VCaP (cell line): Measurements from ENCODE around the gene UBE2M.

ENCODE experiments used
- H3K27ac ChIP-seq: fragments of 450-650 bp; 2 replicates; pipeline ENCODE4 v1.5.1; 2017
- CTCF ChIP-seq: fragments of 450-650 bp; conservative IDR thresholded peaks from 2 replicates; pipeline ENCODE4 v1.5.1; 2017; ENCODE audit warnings: mild to moderate bottlenecking, moderate library complexity

The UBE2M gene

GRCh38 chr19:58555920-58556621 lies 2.3 kb downstream of the UBE2M start:
- no peak for TF ChIP-seq CTCF

GRCh38 chr19:58555369-58555885 lies 3.0 kb downstream of the UBE2M start:
- peak overlapping the region; percentile 100 for H3K27ac ChIP-seq
- TF ChIP-seq CTCF, result no peak

More at GRCh38 chr19:58555920-58556621, 2.3 kb downstream of the UBE2M start:
- H3K27ac ChIP-seq, result peak overlapping the region; percentile 100

GRCh38 chr19:58554494-58555368 lies 3.7 kb downstream of the UBE2M start, which contains the start of gene CHMP2A:
TSS of gene CHMP2A (minus strand) at chr19:58555105. CDS start at chr19:58554212, 893 bp downstream.
- H3K27ac ChIP-seq, result peak within 1 kb of the TSS; percentile 100
- TF ChIP-seq CTCF, result no peak

- peak overlapping the region; percentile 100 for H3K27ac ChIP-seq
- no peak for TF ChIP-seq CTCF
These were observed 4.5 kb downstream of the UBE2M start for GRCh38 chr19:58553799-58554493.

GRCh38 chr19:58552655-58553054 lies 5.8 kb downstream of the UBE2M start:
- no peak for TF ChIP-seq CTCF
- peak overlapping the region; percentile 100; the same call in 1 of the 2 replicates for H3K27ac ChIP-seq

- no peak for TF ChIP-seq CTCF
- H3K27ac ChIP-seq, result no peak overlapping the region
These were observed 6.6 kb downstream of the UBE2M start for GRCh38 chr19:58551577-58552471.
